Measurements from ENCODE around the gene GPC6. TPM values are rescaled to one million over a fixed set of nuclear protein-coding genes. Genes with fewer than 3 reads are reported as not detected.

Gene GPC6
- total and polyA plus RNA-seq, 9 of the 15 experiments (the other 6 are each of a cell fraction or from before 2014, with no cell fraction given), result under 0.01 to 0.20 (median 0.01) TPM; not detected in 4

DNA sequence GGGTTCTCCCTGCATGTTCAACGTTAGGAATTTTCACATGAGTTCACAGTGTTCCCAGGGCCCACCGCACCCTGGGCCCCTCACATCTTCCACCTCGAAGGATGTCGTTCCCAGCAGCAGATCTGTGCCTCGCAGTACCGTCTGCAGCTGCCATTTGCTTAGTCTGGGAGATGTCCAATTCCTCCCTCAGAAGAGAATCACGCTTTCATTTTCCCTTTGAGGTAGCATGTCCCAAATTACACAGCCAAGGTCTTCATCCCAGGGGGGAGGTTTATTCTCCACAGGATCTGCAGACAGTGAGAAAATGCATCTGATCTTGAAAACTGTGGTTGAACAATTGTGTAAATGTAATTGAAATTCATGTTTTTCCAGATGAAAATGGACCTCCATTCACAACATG lies 1102.7 kb downstream of the GPC6 start:
- BruUV-seq (replicated peaks), result no TSS peak
- no peaks in the 10 kb centered on the region for H3K9me3 ChIP-seq (replicated peaks; ENCODE audit: control insufficient read depth, insufficient read depth, low read depth, low read length)
- in situ Hi-C loops (cut with MboI), result no loop called here
- CTCF ChIA-PET (ENCODE audit: low intra/inter-chr PET ratio), result no interaction called here
- no peak overlapping the region for H3K4me2 ChIP-seq (ENCODE audit: insufficient read depth, low read length)
- no peak overlapping the region for H3K27ac ChIP-seq (ENCODE audit: extremely low read depth, low read depth, low read length)
- no peaks in the 10 kb centered on the region for H3K36me3 ChIP-seq (ENCODE audit: control insufficient read depth, insufficient read depth, low read length)
- no peaks in the 10 kb centered on the region for H3K9me1 ChIP-seq (ENCODE audit: control insufficient read depth, insufficient read depth, low read length)
- POLR2A ChIA-PET, result no interaction called here
- no peaks in the 10 kb centered on the region for H4K20me1 ChIP-seq (replicated peaks; ENCODE audit: control insufficient read depth, insufficient read depth, low read length)
- TF ChIP-seq ZNF644 (tag; IDR thresholded peaks at IDR 0.05; ENCODE audit: low read depth) (no peak), ZSCAN32 (CRISPR knock-in tag; IDR thresholded peaks at IDR 0.05) (no peak), E2F3 (CRISPR knock-in tag; IDR thresholded peaks at IDR 0.05) (no peak), KDM5B (IDR thresholded peaks at IDR 0.05; ENCODE audit: insufficient replicate concordance, low read depth, low read length) (no peak), HMG20B (CRISPR knock-in tag; IDR thresholded peaks at IDR 0.05) (no peak), CBFA2T3 (IDR thresholded peaks at IDR 0.05) (no peak), THRAP3 (IDR thresholded peaks at IDR 0.05; ENCODE audit: borderline replicate concordance) (no peak), CEBPB (tag; IDR thresholded peaks at IDR 0.05) (no peak)
- WGBS (ENCODE audit: insufficient coverage, low coverage, missing lambda C conversion rate), result 0% methylated on average over 5 of the region's 7 CpGs
- FAIRE-seq, result no peak
- H3K27me3 ChIP-seq (ENCODE audit: control insufficient read depth in 2 of 2, insufficient read depth in 2 of 2, low read length in 2 of 2), result no peaks in the 10 kb centered on the region
- no peak overlapping the region for H3K9ac ChIP-seq (ENCODE audit: insufficient read depth in 1 of 2, low read depth in 2 of 2, low read length in 2 of 2)
- H3K4me3 ChIP-seq, result no peak overlapping the region
- H2AFZ ChIP-seq (ENCODE audit: low read depth, low read length), result no peak overlapping the region
- no peaks in the 10 kb centered on the region for H3K79me2 ChIP-seq (ENCODE audit: control insufficient read depth, insufficient read depth, low read length)
- intact Hi-C loops (cut with micrococcal nuclease), result no loop called here
- no peak for DNase-seq (ENCODE audit: extremely low read depth in 1 of 4, low spot score in 3 of 4)
- no peaks in the 10 kb centered on the region for H3K4me1 ChIP-seq (replicated peaks in 1 of 2; ENCODE audit: control insufficient read depth in 2 of 2, insufficient read depth in 2 of 2, low read length in 2 of 2)
- ATAC-seq, result no peak
